Effector memory CD8-positive, alpha-beta T cell (primary cell): Measurements from ENCODE around the gene DMRTC2.
A peak's percentile ranks its signal among the peaks of the same experiment; 100 is the strongest.
"Not testable (repeated sequence)": the region's sequence is repeated elsewhere in the genome, so short reads cannot be mapped to it uniquely, and the experiment has no call there.

Experiments
- ATAC-seq: fragments of 150-1000 bp; cut with Tn5 transposase; replicated peaks from 2 replicates; pipeline ENCODE4 v1.10.0; 2021; ENCODE audit warnings: mild to moderate bottlenecking, moderate library complexity
- DNase-seq, 3 experiments: peaks; one replicate each; pipeline ENCODE4 v3.0.0; 2021
- H3K27ac Mint-ChIP-seq, 2 donors: one replicate each; pipeline ENCODE4 v1.8.0; 2022; ENCODE audit warnings: mild to moderate bottlenecking in 2 of 2, mixed read lengths in 2 of 2, moderate library complexity in 2 of 2
- H3K27me3 Mint-ChIP-seq, 2 donors: one replicate each; pipeline ENCODE4 v1.8.0; 2022; ENCODE audit warnings: mixed read lengths in 2 of 2
- H3K36me3 Mint-ChIP-seq: one replicate; pipeline ENCODE4 v1.8.0; 2022; ENCODE audit warnings: mild to moderate bottlenecking, moderate library complexity, mixed read lengths; ENCODE audit not compliant: insufficient read depth
- H3K4me1 Mint-ChIP-seq, 2 donors: one replicate each; pipeline ENCODE4 v1.8.0; 2022; ENCODE audit warnings: low read depth in 2 of 2, mixed read lengths in 2 of 2
- H3K4me3 Mint-ChIP-seq, 2 donors: one replicate each; pipeline ENCODE4 v1.8.0; 2022; ENCODE audit warnings: mild to moderate bottlenecking in 2 of 2, mixed read lengths in 2 of 2, moderate library complexity in 2 of 2
- H3K9me3 Mint-ChIP-seq, 2 donors: one replicate each; pipeline ENCODE4 v1.8.0; 2022; ENCODE audit warnings: mixed read lengths in 2 of 2

The DMRTC2 gene

DNA sequence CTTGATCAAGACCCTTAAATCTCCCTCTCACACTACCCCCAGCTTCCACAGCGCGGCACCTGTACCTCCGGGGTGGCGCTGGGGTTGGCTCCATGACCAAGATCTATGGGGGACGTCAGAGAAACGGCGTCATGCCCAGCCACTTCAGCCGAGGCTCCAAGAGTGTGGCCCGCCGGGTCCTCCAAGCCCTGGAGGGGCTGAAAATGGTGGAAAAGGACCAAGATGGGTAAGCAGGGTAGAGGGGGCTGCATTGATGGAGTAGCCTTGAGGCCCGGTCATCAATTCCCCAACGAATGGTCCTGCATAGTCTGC lies 24.1 kb downstream of the DMRTC2 start:
- Mint-ChIP-seq H3K4me3 (peak overlapping the region in 1 of 2 donors; percentile 47), H3K9me3 (no peaks in the 10 kb centered on the region), H3K36me3 (peaks cover 71% of the 10 kb centered on the region), H3K27me3 (no peaks in the 10 kb centered on the region), H3K4me1 (peaks cover 42 to 54% of the 10 kb centered on the region in 2 donors), H3K27ac (peak overlapping the region; percentile 84 to 92)
- DNase-seq (no peak), ATAC-seq (no peak)

DNA sequence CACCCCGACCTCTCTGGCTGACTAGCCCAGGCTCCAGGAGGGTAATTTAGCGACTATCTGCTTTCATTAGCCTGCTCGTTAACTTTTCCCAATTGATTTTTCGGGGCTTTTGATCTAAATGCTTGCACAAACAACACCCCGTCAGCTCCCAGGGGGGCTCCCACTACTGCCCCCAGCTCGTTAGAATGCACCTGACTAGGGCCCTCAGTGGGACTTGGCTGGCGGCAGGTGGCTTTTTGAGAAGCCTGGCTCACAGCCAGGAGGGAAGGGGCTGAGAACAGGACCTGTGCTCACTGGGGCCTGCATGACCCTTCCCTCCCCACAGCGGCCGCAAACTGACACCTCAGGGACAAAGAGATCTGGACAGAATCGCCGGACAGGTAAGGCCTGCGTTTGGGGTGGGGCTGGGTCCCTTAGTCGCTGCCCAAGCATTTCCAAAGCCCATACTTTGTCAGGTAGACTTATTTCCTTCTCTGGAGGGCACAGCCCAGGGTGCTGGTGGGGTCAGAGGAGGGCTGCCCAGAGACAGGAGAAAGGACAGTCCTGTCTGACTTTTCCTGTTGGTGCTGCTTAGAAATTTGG lies 24.6 kb downstream of the DMRTC2 start:
- Mint-ChIP-seq H3K4me3 (peak overlapping the region in 1 of 2 donors; percentile 19), H3K27ac (peak overlapping the region; percentile 98 to 99), H3K27me3 (no peaks in the 10 kb centered on the region), H3K36me3 (peaks cover 66% of the 10 kb centered on the region), H3K9me3 (no peaks in the 10 kb centered on the region), H3K4me1 (peaks cover 42 to 49% of the 10 kb centered on the region in 2 donors)
- ATAC-seq (no peak), DNase-seq (no peak)

DNA sequence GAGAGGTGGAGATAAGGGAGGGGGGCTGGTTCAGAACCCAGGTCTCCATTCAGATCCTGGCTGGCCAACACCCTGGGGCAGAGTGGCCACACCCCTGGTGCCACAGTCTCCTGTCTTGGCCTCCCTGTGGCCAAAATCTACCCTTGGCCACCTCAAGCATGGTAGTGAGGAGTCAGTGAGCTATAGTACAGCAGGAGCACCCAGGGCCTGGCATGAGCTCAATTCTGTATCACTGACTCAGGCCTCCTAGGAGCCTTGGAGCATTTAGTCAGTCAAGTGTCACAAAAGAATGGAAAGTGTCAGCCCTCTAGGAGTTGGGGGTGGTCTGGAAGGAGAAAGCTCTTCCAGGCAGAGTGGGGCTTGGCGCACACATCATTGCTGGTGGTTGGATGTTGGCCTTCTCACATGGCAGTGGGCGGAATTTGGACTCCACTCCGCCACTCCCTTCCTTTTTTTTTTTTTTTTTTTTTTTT lies 25.6 kb downstream of the DMRTC2 start:
- peak overlapping the region; percentile 98 to 99 for H3K27ac Mint-ChIP-seq
- ATAC-seq (no peak), DNase-seq (no peak)
- no peaks in the 10 kb centered on the region for H3K9me3 Mint-ChIP-seq
- peak overlapping the region; percentile 69 to 90 for H3K4me3 Mint-ChIP-seq
- no peaks in the 10 kb centered on the region for H3K27me3 Mint-ChIP-seq
- peaks cover 60% of the 10 kb centered on the region for H3K36me3 Mint-ChIP-seq
- H3K4me1 Mint-ChIP-seq: peaks cover 43 to 47% of the 10 kb centered on the region in 2 donors

DNA sequence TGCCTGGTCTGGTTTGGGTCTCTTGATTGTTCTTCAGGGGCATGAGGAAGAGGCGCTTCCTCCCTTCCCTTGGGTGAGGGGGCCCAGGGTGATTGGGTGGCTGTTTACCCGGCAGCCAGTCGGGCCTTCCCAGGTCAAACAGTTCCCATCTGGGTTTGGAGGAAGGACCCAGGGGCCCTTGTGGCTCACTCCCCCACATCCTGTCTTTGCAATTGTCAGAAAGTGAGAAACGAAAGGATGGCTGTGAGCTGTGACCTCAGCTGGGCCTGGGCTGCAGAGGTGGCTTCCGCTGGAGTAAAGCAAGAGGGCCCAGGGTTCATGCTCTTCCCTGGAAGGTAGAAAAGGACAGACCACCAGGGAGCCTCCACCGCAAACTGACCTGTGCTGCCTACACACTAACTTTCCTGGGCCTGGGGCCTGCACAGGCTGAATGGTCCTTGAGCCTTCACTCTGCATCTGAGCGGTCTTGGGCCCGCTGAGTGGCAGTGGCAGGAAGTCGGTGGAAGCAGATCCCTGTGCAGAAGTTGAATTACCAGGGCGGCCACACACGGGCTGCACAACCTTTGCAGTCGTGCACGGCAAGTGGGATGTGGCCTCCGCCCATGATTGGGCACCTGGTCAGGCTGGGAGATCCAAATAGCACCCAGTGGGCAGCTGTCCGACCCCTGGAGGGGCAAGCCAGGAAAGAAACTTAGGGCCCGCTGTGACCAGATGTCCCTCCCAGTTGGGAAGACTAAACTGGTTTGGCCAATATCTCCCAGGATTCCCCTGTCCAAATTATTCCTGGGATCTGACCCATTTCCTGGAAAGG lies 26.9 kb downstream of the DMRTC2 start:
- Mint-ChIP-seq H3K9me3 (no peaks in the 10 kb centered on the region), H3K27ac (peak overlapping the region; percentile 98 to 99), H3K36me3 (peaks cover 53% of the 10 kb centered on the region), H3K4me3 (peak overlapping the region; percentile 85 to 90), H3K27me3 (no peaks in the 10 kb centered on the region), H3K4me1 (peaks cover 45 to 47% of the 10 kb centered on the region in 2 donors)
- DNase-seq: peak; percentile 61 to 69 (median 64)
- ATAC-seq: peak; percentile 59

DNA sequence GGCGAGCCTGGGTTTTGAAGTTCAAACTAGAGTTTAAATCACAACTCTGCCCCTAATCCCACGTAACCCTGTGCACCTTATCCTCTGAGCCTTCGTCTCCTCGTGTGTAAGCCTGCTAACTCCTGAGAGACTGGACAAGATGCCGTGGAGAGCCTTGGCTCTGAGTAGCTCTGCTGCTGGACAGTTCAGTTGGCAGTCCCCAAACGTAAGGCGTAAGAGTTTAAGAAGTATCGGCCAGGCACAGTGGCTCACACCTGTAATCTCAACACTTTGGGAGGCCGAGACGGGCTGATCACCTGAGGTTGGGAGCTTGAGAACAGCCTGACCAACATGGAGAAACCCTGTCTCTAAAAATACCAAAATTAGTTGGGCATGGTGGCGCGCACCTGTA lies 27.5 kb downstream of the DMRTC2 start:
- peak overlapping the region; percentile 98 to 99 for H3K27ac Mint-ChIP-seq
- peak overlapping the region; percentile 85 to 90 for H3K4me3 Mint-ChIP-seq
- no peaks in the 10 kb centered on the region for H3K9me3 Mint-ChIP-seq
- H3K27me3 Mint-ChIP-seq: no peaks in the 10 kb centered on the region
- H3K4me1 Mint-ChIP-seq: peaks cover 49% of the 10 kb centered on the region in 2 donors
- H3K36me3 Mint-ChIP-seq: peaks cover 51% of the 10 kb centered on the region
- DNase-seq: no peak
- ATAC-seq: no peak

DNA sequence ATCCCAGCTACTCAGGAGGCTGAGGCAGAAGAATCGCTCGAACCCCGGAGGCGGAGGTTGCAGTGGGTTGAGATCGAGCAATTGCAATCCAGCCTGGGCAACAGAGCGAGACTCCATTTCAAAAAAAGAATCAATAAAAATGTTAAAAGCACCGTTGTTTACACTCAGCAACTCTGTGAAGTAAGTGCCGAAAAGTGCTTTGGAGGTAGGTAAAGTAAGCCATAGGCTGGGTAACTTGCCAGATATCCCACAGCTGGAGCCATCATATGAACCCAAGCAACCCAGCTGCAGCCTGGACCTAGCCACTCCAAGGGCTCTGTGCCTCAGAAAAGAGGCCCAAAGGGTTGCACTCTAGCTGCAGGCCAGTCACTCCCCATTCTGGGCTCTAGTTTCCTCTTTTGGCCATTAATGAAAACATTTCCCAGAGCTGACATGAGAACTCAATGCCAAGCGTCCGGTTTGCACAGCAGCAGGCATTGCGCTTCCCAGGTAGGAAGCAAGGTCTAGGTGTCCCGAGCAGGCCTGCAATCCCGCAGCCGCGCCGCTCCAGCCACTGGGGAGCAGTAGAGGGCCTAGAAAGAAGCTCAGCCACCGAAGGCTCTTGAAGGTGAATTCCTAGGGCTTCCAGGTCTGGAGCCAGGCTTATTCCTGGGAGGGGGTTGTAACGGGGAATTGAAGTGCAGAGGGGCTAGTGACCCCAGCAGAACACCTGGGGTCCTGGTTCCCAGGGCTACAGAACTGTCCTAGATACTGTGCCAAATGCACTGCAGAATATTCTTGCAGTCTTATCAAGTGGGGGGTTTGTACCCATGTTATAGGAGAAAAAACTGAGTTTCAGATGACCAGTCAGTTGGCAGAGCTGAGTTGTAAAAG lies 28.2 kb downstream of the DMRTC2 start:
- Mint-ChIP-seq H3K27ac (peak overlapping the region; percentile 98 to 99), H3K9me3 (no peaks in the 10 kb centered on the region), H3K36me3 (peaks cover 47% of the 10 kb centered on the region), H3K4me3 (peak overlapping the region; percentile 85 to 90), H3K4me1 (peaks cover 47 to 51% of the 10 kb centered on the region in 2 donors), H3K27me3 (no peaks in the 10 kb centered on the region)
- DNase-seq: peak; percentile 52 to 69 (median 57)
- ATAC-seq: no peak

DNA sequence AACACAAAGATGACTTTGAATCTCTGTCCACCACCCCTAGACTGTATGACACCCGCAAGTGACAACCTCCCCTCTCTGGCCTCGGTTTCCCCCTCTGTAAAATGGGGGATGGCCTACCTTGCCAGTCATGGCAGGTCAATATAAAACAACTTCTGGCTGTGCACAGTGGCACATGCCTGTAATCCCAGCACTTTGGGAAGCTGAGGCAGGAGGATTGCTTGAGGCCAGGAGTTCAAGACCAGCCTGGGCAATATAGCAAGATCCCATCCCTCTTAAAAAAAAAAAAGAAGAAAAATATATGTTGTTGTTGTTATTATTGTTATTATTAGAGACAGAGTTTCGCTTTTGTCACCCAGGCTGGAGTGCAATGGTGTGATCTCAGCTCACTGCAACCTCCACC lies 31.1 kb downstream of the DMRTC2 start:
- ATAC-seq, DNase-seq, H3K9me3 Mint-ChIP-seq, H3K27me3 Mint-ChIP-seq: not testable (repeated sequence)
- Mint-ChIP-seq H3K27ac (peak overlapping the region; percentile 99), H3K4me1 (peaks cover 42 to 54% of the 10 kb centered on the region in 2 donors), H3K36me3 (peaks cover 34% of the 10 kb centered on the region), H3K4me3 (peak overlapping the region; percentile 75 to 79)

DNA sequence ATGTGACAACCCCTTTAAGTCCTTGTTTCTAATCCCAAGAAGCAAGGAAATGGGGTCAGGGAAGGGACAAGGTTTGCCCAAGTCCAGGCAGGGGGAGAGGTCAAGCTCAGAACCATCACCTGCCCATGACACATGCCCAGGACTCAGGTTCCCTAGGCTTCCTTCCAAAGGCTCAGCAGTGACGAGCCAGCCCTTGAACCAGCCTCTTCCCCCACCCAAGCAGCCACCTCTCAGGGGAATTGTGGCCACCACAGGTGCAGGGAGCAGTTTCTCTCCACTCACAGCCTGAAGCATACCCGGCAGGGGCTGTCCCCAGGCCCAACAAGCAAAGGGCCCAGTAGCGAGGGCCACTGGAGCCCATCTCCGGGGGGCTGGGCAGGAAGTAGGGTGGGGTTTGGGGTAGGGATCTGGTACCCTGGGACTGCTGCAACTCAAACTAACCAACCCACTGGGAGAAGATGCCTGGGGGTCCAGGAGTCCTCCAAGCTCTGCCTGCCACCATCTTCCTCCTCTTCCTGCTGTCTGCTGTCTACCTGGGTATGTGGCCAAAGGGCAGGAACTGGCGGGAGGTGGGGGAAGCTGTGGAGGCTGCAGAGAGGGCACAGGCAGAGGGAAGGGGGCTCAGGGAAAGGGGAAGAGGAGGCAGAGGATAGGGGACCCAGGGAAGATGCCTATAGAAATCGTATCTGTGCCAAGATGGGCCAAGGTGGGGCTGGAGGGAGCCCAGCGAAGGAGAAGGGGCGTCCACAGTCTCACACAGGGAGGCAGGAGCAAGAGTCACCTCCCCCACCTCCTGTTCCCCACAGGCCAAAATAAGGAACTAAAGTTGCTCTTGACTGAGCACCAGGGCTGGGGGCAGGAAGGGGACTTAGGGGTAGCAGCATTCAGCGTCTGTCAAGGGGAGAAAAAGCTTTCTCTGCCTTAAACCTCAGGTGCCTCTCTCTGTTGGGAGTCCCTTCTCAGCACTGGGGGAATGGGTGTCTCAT lies 32.3 kb downstream of the DMRTC2 start, which contains the start of gene CD79A:
CD79A (plus strand) TSS at position 433 of the 986 bp plus-strand sequence; CDS start at position 459, 26 bp downstream.
- Mint-ChIP-seq H3K9me3 (no peaks in the 10 kb centered on the region), H3K4me3 (peak within 1 kb of the TSS; percentile 75 to 79), H3K36me3 (peaks cover 31% of the 10 kb centered on the region), H3K4me1 (peaks cover 38 to 50% of the 10 kb centered on the region in 2 donors), H3K27me3 (no peaks in the 10 kb centered on the region), H3K27ac (peak within 1 kb of the TSS; percentile 99)
- no peak for ATAC-seq
- DNase-seq: no peak

DNA sequence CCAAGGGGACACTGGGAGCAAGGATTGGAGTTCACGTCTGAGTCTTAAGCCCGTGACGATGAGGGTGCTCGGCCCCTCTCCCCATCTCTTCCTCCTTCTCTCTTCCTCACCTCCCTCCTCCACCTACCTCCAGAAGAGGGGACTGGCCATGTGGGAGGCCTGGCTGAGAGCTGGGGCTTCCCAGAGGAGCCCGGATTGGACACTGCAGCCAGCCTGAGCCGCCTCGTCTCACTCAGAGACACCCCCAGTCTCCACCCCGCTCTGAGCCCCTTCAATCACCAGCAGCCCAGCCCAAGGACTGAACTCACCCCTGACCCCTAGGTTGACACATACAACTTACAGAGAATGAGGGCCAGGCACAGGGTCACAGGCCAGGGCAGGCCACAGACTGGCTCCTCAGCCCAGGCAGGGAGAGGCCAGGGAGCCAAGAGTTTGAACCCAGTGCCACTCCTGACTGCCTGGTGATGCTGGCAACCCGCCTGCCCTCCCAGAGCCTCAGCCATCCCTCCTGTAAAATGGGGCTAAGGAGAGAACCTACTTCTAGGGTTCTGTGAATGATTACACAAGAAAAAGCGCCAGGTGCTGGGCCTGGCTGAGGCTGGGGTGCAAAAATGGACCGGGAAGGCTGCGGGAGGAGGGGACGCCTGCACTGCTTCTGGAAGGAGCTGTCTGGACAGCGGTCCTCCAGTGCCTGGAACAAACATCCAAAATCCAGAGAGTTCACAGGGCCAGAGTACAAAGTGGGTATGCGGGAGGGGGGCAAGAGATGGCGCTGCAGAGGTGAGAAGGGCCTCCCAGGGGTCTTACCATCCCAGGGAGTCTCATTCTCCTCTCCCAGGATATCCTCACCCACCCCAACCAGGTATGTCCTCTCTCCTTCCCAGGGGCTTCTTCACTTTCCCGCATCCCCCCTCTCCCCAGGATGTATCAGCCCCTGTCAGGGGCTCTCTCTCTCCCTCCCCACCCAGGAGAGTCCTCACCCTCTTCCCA lies 33.4 kb downstream of the DMRTC2 start:
- H3K9me3 Mint-ChIP-seq: no peaks in the 10 kb centered on the region
- H3K36me3 Mint-ChIP-seq: peaks cover 34% of the 10 kb centered on the region
- peak overlapping the region; percentile 99 for H3K27ac Mint-ChIP-seq
- H3K4me1 Mint-ChIP-seq: peaks cover 41 to 46% of the 10 kb centered on the region in 2 donors
- no peaks in the 10 kb centered on the region for H3K27me3 Mint-ChIP-seq
- DNase-seq (no peak), ATAC-seq (no peak)
- peak overlapping the region; percentile 43 to 65 for H3K4me3 Mint-ChIP-seq

DNA sequence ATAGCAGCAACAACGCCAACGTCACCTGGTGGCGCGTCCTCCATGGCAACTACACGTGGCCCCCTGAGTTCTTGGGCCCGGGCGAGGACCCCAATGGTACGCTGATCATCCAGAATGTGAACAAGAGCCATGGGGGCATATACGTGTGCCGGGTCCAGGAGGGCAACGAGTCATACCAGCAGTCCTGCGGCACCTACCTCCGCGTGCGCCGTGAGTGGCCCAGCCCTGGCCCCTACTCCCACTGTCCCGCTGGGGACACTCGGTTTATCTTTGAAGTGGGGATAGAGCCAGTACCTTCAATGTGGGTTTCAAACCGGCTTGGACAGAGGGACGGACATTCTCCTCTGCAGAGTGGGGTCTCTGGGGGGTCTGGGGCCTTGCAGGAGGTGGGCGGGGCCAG lies 34.2 kb downstream of the DMRTC2 start:
- Mint-ChIP-seq H3K27ac (peak overlapping the region; percentile 99), H3K4me3 (peak overlapping the region; percentile 13 to 43), H3K9me3 (no peaks in the 10 kb centered on the region), H3K27me3 (no peaks in the 10 kb centered on the region), H3K36me3 (peaks cover 40% of the 10 kb centered on the region), H3K4me1 (peaks cover 46% of the 10 kb centered on the region in 2 donors)
- ATAC-seq (no peak), DNase-seq (no peak)

DNA sequence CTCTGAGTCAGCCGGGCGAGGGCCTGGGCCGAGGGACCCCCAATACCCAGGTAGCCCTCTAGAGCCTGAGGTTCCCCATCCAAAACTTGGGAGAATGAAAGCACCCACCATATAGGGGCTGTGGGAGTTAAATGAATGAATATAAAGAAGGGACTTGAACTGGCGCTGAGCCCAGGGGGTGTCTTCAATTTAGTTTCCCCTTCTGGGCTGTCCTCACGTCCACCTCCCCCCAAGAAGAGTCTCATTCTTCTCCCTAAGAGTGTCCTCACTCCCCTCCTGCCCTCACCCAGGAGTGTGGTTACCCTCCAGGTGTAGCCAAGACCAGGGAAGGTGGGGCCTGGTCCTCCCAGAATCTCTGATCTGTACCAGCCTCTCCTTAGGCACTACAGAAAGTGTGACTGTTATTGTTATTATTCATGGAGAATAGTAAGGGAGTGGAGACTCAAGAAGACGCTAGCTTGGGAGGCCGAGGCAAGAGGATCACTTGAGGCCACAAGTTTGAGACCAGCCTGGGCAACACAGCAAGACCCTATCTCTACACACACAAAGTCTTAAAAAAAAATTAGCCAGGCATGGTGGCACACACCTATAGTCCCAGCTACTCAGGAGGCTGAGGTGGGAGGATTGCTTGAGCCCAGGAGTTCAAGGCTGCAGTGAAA lies 35.0 kb downstream of the DMRTC2 start:
- no peak for DNase-seq
- Mint-ChIP-seq H3K36me3 (peaks cover 47% of the 10 kb centered on the region), H3K27me3 (no peaks in the 10 kb centered on the region), H3K27ac (peak overlapping the region; percentile 99), H3K4me3 (peak overlapping the region; percentile 34 to 49), H3K9me3 (no peaks in the 10 kb centered on the region), H3K4me1 (peaks cover 49 to 52% of the 10 kb centered on the region in 2 donors)
- no peak for ATAC-seq
